ENCODE data around the gene ARL13B. TPM values are rescaled to one million over a fixed set of nuclear protein-coding genes. Genes with fewer than 3 reads are reported as not detected.
A peak's percentile ranks its signal among the peaks of the same experiment; 100 is the strongest.

The ARL13B gene
- polyA plus RNA-seq, 3 donors: 17.3 to 19.8 (median 18.5) TPM

GRCh38 chr3:93988283-93988682 lies 8.3 kb downstream of the ARL13B start:
- DNase-seq (ENCODE audit: extremely low read depth in 1 of 11, low read depth in 9 of 11, low spot score in 4 of 11): no peak

- no peak for DNase-seq (ENCODE audit: extremely low read depth in 1 of 11, low read depth in 9 of 11, low spot score in 4 of 11)
Observed at GRCh38 chr3:93988764-93989163, 8.8 kb downstream of the ARL13B start.

- DNase-seq (ENCODE audit: extremely low read depth in 1 of 11, low read depth in 9 of 11, low spot score in 4 of 11): no peak
Observed at GRCh38 chr3:93989241-93989640, 9.3 kb downstream of the ARL13B start.

- DNase-seq (ENCODE audit: extremely low read depth in 1 of 11, low read depth in 9 of 11, low spot score in 4 of 11): no peak
Observed at GRCh38 chr3:93991631-93992030, 11.7 kb downstream of the ARL13B start.

GRCh38 chr3:93992207-93992606 lies 12.3 kb downstream of the ARL13B start:
- DNase-seq (ENCODE audit: extremely low read depth in 1 of 11, low read depth in 9 of 11, low spot score in 4 of 11): no peak

- no peak for DNase-seq (ENCODE audit: extremely low read depth in 1 of 11, low read depth in 9 of 11, low spot score in 4 of 11)
Observed at GRCh38 chr3:93994056-93994455, 14.1 kb downstream of the ARL13B start.

- DNase-seq (ENCODE audit: extremely low read depth in 1 of 11, low read depth in 9 of 11, low spot score in 4 of 11): no peak
Observed at GRCh38 chr3:94001191-94001590, 21.2 kb downstream of the ARL13B start.

- no peak for DNase-seq (ENCODE audit: extremely low read depth in 1 of 11, low read depth in 9 of 11, low spot score in 4 of 11)
Observed at GRCh38 chr3:94001827-94002495, 22.0 kb downstream of the ARL13B start.

- DNase-seq (ENCODE audit: extremely low read depth in 1 of 11, low read depth in 9 of 11, low spot score in 4 of 11): peak in 3 of 11 donors; percentile 29 to 31 (median 29)
Observed at GRCh38 chr3:94004301-94004910, 24.5 kb downstream of the ARL13B start.

GRCh38 chr3:94008253-94008652 lies 28.3 kb downstream of the ARL13B start:
- no peak for DNase-seq (ENCODE audit: extremely low read depth in 1 of 11, low read depth in 9 of 11, low spot score in 4 of 11)

- DNase-seq (ENCODE audit: extremely low read depth in 1 of 11, low read depth in 9 of 11, low spot score in 4 of 11): no peak
Observed at GRCh38 chr3:94009608-94010007, 29.7 kb downstream of the ARL13B start.

GRCh38 chr3:94011233-94011711 lies 31.3 kb downstream of the ARL13B start:
- no peak for DNase-seq (ENCODE audit: extremely low read depth in 1 of 11, low read depth in 9 of 11, low spot score in 4 of 11)

GRCh38 chr3:94012185-94012584 lies 32.2 kb downstream of the ARL13B start:
- DNase-seq (ENCODE audit: extremely low read depth in 1 of 11, low read depth in 9 of 11, low spot score in 4 of 11): no peak

GRCh38 chr3:94015025-94015424 lies 35.1 kb downstream of the ARL13B start:
- DNase-seq (ENCODE audit: extremely low read depth in 1 of 11, low read depth in 9 of 11, low spot score in 4 of 11): no peak

- DNase-seq (ENCODE audit: extremely low read depth in 1 of 11, low read depth in 9 of 11, low spot score in 4 of 11): no peak
Observed at GRCh38 chr3:94019659-94020058, 39.7 kb downstream of the ARL13B start.

GRCh38 chr3:94020293-94020692 lies 40.3 kb downstream of the ARL13B start:
- DNase-seq (ENCODE audit: extremely low read depth in 1 of 11, low read depth in 9 of 11, low spot score in 4 of 11): no peak

- DNase-seq (ENCODE audit: extremely low read depth in 1 of 11, low read depth in 9 of 11, low spot score in 4 of 11): no peak
Observed at GRCh38 chr3:94024385-94024784, 44.4 kb downstream of the ARL13B start.

- DNase-seq (ENCODE audit: extremely low read depth in 1 of 11, low read depth in 9 of 11, low spot score in 4 of 11): no peak
Observed at GRCh38 chr3:94026623-94027022, 46.7 kb downstream of the ARL13B start.

GRCh38 chr3:94028093-94028837 lies 48.3 kb downstream of the ARL13B start, which contains the start of gene STX19:
Gene STX19, minus strand, starts transcription at chr3:94028597. Its CDS starts 13,328 bp downstream, at chr3:94015269.
- DNase-seq (ENCODE audit: extremely low read depth in 1 of 11, low read depth in 9 of 11, low spot score in 4 of 11): no peak

GRCh38 chr3:94036909-94037507 lies 57.1 kb downstream of the ARL13B start:
- no peak for DNase-seq (ENCODE audit: extremely low read depth in 1 of 11, low read depth in 9 of 11, low spot score in 4 of 11)

All from renal cortex interstitium (tissue), 11 donors.